HCT116 (cell line): ENCODE data around the gene USP32. TPM values are rescaled to one million over a fixed set of nuclear protein-coding genes. Genes with fewer than 3 reads are reported as not detected.
"Not testable (repeated sequence)": the region's sequence is repeated elsewhere in the genome, so short reads cannot be mapped to it uniquely, and the experiment has no call there.

Experiments used
- ATAC-seq: fragments of 200-7000 bp; cut with Tn5 transposase; 2 replicates; pipeline ENCODE4 v1.9.1; 2020; ENCODE audit warnings: mild to moderate bottlenecking, moderate library complexity
- BruUV-seq: library from RNA; stranded (reverse); fragments of 400-500 nt; replicated peaks from 2 replicates; lab custom pipeline; 2021; lab: Mats Ljungman, UMichigan
- CTCF ChIA-PET: fragments of 300-600 bp; sonication (Branson Sonifier 250); formaldehyde crosslinking; loops from one replicate; lab custom pipeline; 2021; ENCODE audit warnings: antibody characterized with exemption; lab: Charles Lee
- POLR2A ChIA-PET: fragments of 300-600, 350-600 bp; sonication (Branson Sonifier 250); formaldehyde crosslinking; loops from one replicate; lab custom pipeline; 2021; ENCODE audit warnings: antibody characterized with exemption; lab: Charles Lee
- RAD21 ChIA-PET, 2 experiments: fragments of 300-600 bp; sonication (Branson Sonifier 250); formaldehyde crosslinking; loops; one replicate each; lab custom pipeline; 2023; ENCODE audit warnings: low total read pairs in 2 of 2; ENCODE audit not compliant: uncharacterized antibody in 2 of 2, unreplicated experiment in 2 of 2, low non-redundant PET in 1 of 2; lab: Charles Lee
- DNase-seq: peaks from one replicate; pipeline ENCODE4 v3.0.0-alpha.2; 2010; ENCODE audit warnings: low read depth, low spot score
- H2AFZ ChIP-seq: fragments of 200-600 bp; shearing (Covaris generic), sonication (generic); 2 replicates; pipeline ENCODE4 v1.6.1; 2017; ENCODE audit warnings: low read depth, mixed run types, mixed read lengths, antibody characterized with exemption, low read length; ENCODE audit not compliant: poor library complexity, severe bottlenecking
- H3K27ac ChIP-seq: 2 replicates; pipeline ENCODE4 v1.5.1; 2012; ENCODE audit warnings: low read depth, low read length
- H3K27me3 ChIP-seq: fragments of 200-600 bp; sonication (generic); 2 replicates; pipeline ENCODE4 v1.6.1; 2016; ENCODE audit warnings: mixed run types, low read length, mixed read lengths; ENCODE audit not compliant: insufficient read depth
- H3K36me3 ChIP-seq, 2 experiments: fragments of 200-500 bp in 1 of 2; fragments of 200-600 bp in 1 of 2; sonication (Bioruptor generic) in 1 of 2; sonication (generic) in 1 of 2; 2 replicates each; pipeline versions ENCODE4 v1.5.1 to v1.6.1; 2014 to 2016; ENCODE audit warnings: low read length in 2 of 2, inconsistent platforms in 1 of 2, mixed read lengths in 1 of 2, mixed run types in 1 of 2; ENCODE audit not compliant: insufficient read depth in 2 of 2, control insufficient read depth in 1 of 2
- H3K4me1 ChIP-seq, 2 experiments: fragments of 200-600 bp in 1 of 2; sonication (generic) in 1 of 2; 2 replicates each; pipeline versions ENCODE4 v1.5.1 to v1.6.1; 2012 to 2017; ENCODE audit warnings: low read length in 2 of 2, inconsistent platforms in 1 of 2, mild to moderate bottlenecking in 1 of 2, mixed read lengths in 1 of 2, mixed run types in 1 of 2, moderate library complexity in 1 of 2; ENCODE audit not compliant: insufficient read depth in 2 of 2, control insufficient read depth in 1 of 2
- H3K4me2 ChIP-seq: fragments of 200-600 bp; sonication (generic); 2 replicates; pipeline ENCODE4 v1.6.1; 2017; ENCODE audit warnings: mixed run types, low read length, mixed read lengths
- H3K4me3 ChIP-seq, 2 experiments: fragments of 200-600 bp in 1 of 2; sonication (generic) in 1 of 2; replicated peaks in 1 of 2; 2 replicates each; pipeline ENCODE4 v1.5.1; 2011 to 2016; ENCODE audit warnings: low read length in 2 of 2, control low read depth in 1 of 2, low read depth in 1 of 2, mild to moderate bottlenecking in 1 of 2, mixed read lengths in 1 of 2, mixed run types in 1 of 2
- H3K79me2 ChIP-seq: fragments of 200-600 bp; sonication (generic); 2 replicates; pipeline ENCODE4 v1.6.1; 2017; ENCODE audit warnings: mild to moderate bottlenecking, mixed run types, low read length, moderate library complexity, mixed read lengths; ENCODE audit not compliant: insufficient read depth
- H3K9ac ChIP-seq: fragments of 200-600 bp; sonication (generic); 2 replicates; pipeline ENCODE4 v1.6.1; 2016; ENCODE audit warnings: low read length, mixed read lengths
- H3K9me2 ChIP-seq: fragments of 200-600 bp; sonication (generic), shearing (Covaris generic); 2 replicates; pipeline ENCODE4 v1.6.1; 2017; ENCODE audit warnings: mixed run types, mild to moderate bottlenecking, moderate library complexity; ENCODE audit not compliant: insufficient read depth
- H3K9me3 ChIP-seq, 2 experiments: fragments of 200-500 bp in 1 of 2; fragments of 200-600 bp in 1 of 2; sonication (Bioruptor generic) in 1 of 2; sonication (generic) in 1 of 2; 2 replicates each; pipeline ENCODE4 v1.6.1; 2014 to 2017; ENCODE audit warnings: low read length in 2 of 2, mixed read lengths in 2 of 2, inconsistent platforms in 1 of 2, low read depth in 1 of 2, mild to moderate bottlenecking in 1 of 2, mixed run types in 1 of 2, moderate library complexity in 1 of 2; ENCODE audit not compliant: control insufficient read depth in 1 of 2, insufficient read depth in 1 of 2
- H4K20me1 ChIP-seq: fragments of 200-600 bp; sonication (generic), shearing (Covaris generic); 2 replicates; pipeline ENCODE4 v1.6.1; 2017; ENCODE audit warnings: mixed run types, mild to moderate bottlenecking, moderate library complexity; ENCODE audit not compliant: insufficient read depth
- intact Hi-C: fragments of 100-400 bp; cut with micrococcal nuclease; formaldehyde crosslinking; loops from 2 replicates; pipeline ENCODE4 v1.10.0; 2022
- total RNA-seq: library from RNA; stranded (reverse); gene quantifications from one replicate; pipeline ENCODE4 v1.2.1, GENCODE V29; 2021; ENCODE audit not compliant: unreplicated experiment

USP32 gene
- total RNA-seq, 1 experiment from 2014 or later: 67.0 TPM

DNA sequence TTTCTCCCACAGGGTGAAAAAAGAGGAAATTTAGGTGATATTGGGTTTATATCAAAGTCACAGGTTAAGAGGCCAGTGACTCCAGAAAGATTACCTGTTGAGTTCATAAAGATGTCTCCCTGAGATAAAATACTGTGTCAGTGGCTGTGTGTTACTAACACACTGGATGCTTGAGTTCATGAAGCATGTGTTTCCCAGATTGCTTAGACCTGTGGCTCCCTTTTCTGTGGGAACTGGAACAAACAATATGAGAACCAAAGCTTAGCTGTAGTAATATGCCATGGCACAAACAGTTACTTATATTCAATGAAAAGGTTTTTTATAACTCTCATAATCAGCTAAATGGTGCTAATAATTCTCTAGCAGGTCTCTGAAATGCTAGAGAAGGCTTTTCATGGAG is 180.7 kb downstream of the USP32 start:
- H3K27ac ChIP-seq, H3K9ac ChIP-seq, H2AFZ ChIP-seq, POLR2A ChIA-PET, intact Hi-C loops, H3K9me3 ChIP-seq, H3K4me2 ChIP-seq, H4K20me1 ChIP-seq, H3K36me3 ChIP-seq, ATAC-seq, BruUV-seq, H3K27me3 ChIP-seq, H3K79me2 ChIP-seq, DNase-seq, RAD21 ChIA-PET, H3K9me2 ChIP-seq, H3K4me3 ChIP-seq, CTCF ChIA-PET: not testable (repeated sequence)
- H3K4me1 ChIP-seq: peaks cover 0 to 14% of the 10 kb centered on the region in 2 experiments; a peak in 3 of 4 replicates

DNA sequence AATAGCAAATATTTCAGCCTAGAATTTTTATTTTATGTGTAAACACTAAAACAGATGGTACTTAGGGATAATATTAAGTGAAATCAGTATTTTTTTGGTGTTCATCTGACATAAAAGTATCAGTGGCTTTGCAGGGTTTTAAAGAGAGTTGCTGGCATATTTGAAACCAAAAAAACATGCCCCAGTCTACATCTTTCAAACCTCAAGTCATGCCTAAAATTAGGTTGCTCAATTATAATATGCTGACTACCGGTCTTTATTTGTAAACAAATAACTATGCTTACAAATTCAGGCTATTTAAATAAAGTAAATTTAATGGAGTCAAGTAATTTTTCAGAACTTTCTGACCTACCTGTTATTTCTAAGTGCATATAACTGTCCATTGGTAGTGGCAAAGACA is 183.6 kb downstream of the USP32 start:
- H3K27me3 ChIP-seq, CTCF ChIA-PET, H3K4me2 ChIP-seq, H3K9me2 ChIP-seq, H3K9ac ChIP-seq, H2AFZ ChIP-seq, H3K36me3 ChIP-seq, POLR2A ChIA-PET, RAD21 ChIA-PET, H3K9me3 ChIP-seq, ATAC-seq, H3K27ac ChIP-seq, H3K79me2 ChIP-seq, intact Hi-C loops, H3K4me3 ChIP-seq, H4K20me1 ChIP-seq, DNase-seq, BruUV-seq: not testable (repeated sequence)
- H3K4me1 ChIP-seq: peaks cover 0 to 13% of the 10 kb centered on the region in 2 experiments; a peak in 2 of 4 replicates

DNA sequence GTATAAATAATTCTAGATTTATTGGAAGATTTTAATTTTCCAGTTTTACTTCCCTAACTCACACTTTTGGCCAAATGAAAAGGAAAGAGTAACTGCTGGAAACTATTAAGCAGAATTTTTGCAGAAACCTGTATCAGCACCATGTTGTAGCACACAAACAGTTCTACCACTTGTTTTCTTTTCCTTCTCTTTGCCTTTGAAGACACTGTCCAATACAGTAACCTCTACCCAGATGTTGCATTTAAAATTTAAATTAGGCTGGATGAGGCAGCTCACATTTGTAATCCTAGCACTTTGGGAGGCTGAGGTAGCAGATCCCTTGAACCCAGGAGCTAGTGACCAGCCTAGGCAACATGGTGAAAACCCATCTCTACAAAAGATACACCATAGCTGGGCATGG is 186.2 kb downstream of the USP32 start:
- H3K4me3 ChIP-seq, RAD21 ChIA-PET, H3K9me3 ChIP-seq, H2AFZ ChIP-seq, H3K4me1 ChIP-seq, POLR2A ChIA-PET, H4K20me1 ChIP-seq, intact Hi-C loops, H3K27ac ChIP-seq, H3K9me2 ChIP-seq, DNase-seq, H3K4me2 ChIP-seq, ATAC-seq, BruUV-seq, H3K36me3 ChIP-seq, CTCF ChIA-PET, H3K27me3 ChIP-seq, H3K79me2 ChIP-seq, H3K9ac ChIP-seq: not testable (repeated sequence)

DNA sequence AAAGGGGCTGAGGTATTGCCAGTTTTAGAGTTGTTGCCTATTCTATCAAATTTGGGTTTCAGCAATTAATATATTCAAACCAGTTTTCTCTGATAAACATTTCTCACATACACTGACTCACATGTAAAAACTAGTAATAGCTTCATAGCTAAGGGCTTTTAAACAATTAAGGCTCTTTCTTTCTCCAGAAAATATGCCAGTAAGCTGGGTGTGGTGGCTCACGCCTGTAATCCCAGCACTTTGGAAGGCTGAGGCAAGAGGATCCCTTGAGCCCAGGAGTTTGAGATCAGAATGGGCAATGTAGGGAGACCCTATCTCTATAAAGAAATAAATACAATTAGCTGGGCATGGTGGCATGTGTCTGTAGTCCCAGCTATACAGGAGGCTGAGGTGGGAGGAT is 193.3 kb downstream of the USP32 start:
- H3K27me3 ChIP-seq, H3K4me3 ChIP-seq, H3K4me2 ChIP-seq, H3K9ac ChIP-seq, BruUV-seq, H2AFZ ChIP-seq, RAD21 ChIA-PET, ATAC-seq, H3K9me3 ChIP-seq, intact Hi-C loops, H4K20me1 ChIP-seq, H3K36me3 ChIP-seq, H3K79me2 ChIP-seq, H3K4me1 ChIP-seq, DNase-seq, CTCF ChIA-PET, POLR2A ChIA-PET, H3K27ac ChIP-seq, H3K9me2 ChIP-seq: not testable (repeated sequence)
